ENCODE results near the gene SIPA1L3. TPM values are rescaled to one million over a fixed set of nuclear protein-coding genes. Genes with fewer than 3 reads are reported as not detected.
A peak's percentile ranks its signal among the peaks of the same experiment; 100 is the strongest.
"Not testable (repeated sequence)": the region's sequence is repeated elsewhere in the genome, so short reads cannot be mapped to it uniquely, and the experiment has no call there.

SIPA1L3 gene
- total RNA-seq, 1 experiment from 2014 or later, result 4.4 TPM

- no peak for DNase-seq (ENCODE audit: low read depth, low spot score)
- in situ Hi-C loops (cut with HindIII; ENCODE audit: low pct_unique_long_range_greater_than_20kb, low sequenced_read_pairs), result no loop called here
Observed at GRCh38 chr19:38228491-38229439, 321.8 kb downstream of the SIPA1L3 start.

DNA sequence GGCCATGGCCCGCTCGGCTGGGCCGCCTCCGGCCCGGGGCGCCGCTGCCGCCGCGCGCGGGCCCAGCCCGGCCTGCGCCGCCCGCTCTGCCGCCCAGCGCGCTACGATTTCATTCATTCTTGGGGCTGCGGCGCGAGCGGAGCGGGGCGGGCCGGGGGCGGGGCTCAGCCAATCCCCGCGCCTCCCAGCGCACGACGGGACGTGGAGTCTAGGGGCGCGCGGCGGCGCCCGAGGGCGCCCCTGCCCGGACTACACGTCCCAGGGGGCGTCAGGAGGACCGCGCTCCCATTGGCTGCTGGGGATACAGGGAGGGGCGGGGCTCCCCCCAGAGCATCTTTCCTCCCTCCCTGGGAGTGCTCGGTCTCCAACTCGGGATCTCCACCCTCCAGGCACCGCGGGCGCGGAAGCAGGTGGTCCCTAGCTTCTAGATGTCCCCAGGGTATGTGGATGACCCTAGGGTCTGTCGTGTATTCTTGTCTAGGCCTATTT lies 322.6 kb downstream of the SIPA1L3 start:
- in situ Hi-C loops (cut with HindIII; ENCODE audit: low pct_unique_long_range_greater_than_20kb, low sequenced_read_pairs), result no loop called here
- peak; percentile 62 for DNase-seq (ENCODE audit: low read depth, low spot score)

GRCh38 chr19:38230506-38231133 lies 323.6 kb downstream of the SIPA1L3 start:
- in situ Hi-C loops (cut with HindIII; ENCODE audit: low pct_unique_long_range_greater_than_20kb, low sequenced_read_pairs); DNase-seq (ENCODE audit: low read depth, low spot score): not testable (repeated sequence)

GRCh38 chr19:38231918-38232317 lies 324.9 kb downstream of the SIPA1L3 start:
- no peak for DNase-seq (ENCODE audit: low read depth, low spot score)
- in situ Hi-C loops (cut with HindIII; ENCODE audit: low pct_unique_long_range_greater_than_20kb, low sequenced_read_pairs), result no loop called here

GRCh38 chr19:38233740-38234251 lies 326.8 kb downstream of the SIPA1L3 start:
- in situ Hi-C loops (cut with HindIII; ENCODE audit: low pct_unique_long_range_greater_than_20kb, low sequenced_read_pairs), result no loop called here
- peak; percentile 80 for DNase-seq (ENCODE audit: low read depth, low spot score)

GRCh38 chr19:38234615-38235014 lies 327.6 kb downstream of the SIPA1L3 start:
- in situ Hi-C loops (cut with HindIII; ENCODE audit: low pct_unique_long_range_greater_than_20kb, low sequenced_read_pairs), result no loop called here
- no peak for DNase-seq (ENCODE audit: low read depth, low spot score)

GRCh38 chr19:38239816-38240215 lies 332.8 kb downstream of the SIPA1L3 start:
- no peak for DNase-seq (ENCODE audit: low read depth, low spot score)
- in situ Hi-C loops (cut with HindIII; ENCODE audit: low pct_unique_long_range_greater_than_20kb, low sequenced_read_pairs), result no loop called here

GRCh38 chr19:38243279-38243673 lies 336.3 kb downstream of the SIPA1L3 start:
- in situ Hi-C loops (cut with HindIII; ENCODE audit: low pct_unique_long_range_greater_than_20kb, low sequenced_read_pairs), result no loop called here

GRCh38 chr19:38245826-38246498 lies 339.0 kb downstream of the SIPA1L3 start:
- DNase-seq (ENCODE audit: low read depth, low spot score), result no peak
- in situ Hi-C loops (cut with HindIII; ENCODE audit: low pct_unique_long_range_greater_than_20kb, low sequenced_read_pairs), result no loop called here

More at GRCh38 chr19:38243279-38243673, 336.3 kb downstream of the SIPA1L3 start:
- DNase-seq (ENCODE audit: low read depth, low spot score), result no peak

- in situ Hi-C loops (cut with HindIII; ENCODE audit: low pct_unique_long_range_greater_than_20kb, low sequenced_read_pairs), result no loop called here
- DNase-seq (ENCODE audit: low read depth, low spot score), result no peak
Observed at GRCh38 chr19:38247126-38247525, 340.1 kb downstream of the SIPA1L3 start.

GRCh38 chr19:38247734-38248268 lies 340.8 kb downstream of the SIPA1L3 start:
- in situ Hi-C loops (cut with HindIII; ENCODE audit: low pct_unique_long_range_greater_than_20kb, low sequenced_read_pairs), result no loop called here
- DNase-seq (ENCODE audit: low read depth, low spot score), result no peak

DNA sequence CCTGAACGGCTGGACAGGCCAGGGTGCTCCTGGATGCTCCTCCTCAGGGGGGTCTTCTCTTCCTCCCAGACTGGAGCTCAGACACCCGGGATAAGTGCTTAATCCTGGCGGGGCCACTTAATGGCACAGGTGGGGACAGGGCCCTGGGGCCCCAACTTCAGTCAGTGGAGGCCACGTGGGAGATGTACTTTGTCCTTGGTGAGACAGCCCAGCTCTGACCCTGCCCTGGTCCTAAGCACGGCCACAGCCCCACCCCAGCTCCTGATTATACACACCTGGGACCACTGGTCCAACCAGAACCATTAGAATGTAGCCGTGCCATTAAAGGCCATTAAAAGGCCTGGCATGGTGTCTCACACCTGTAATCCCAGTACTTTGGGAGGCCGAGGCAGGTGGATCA lies 341.4 kb downstream of the SIPA1L3 start:
- DNase-seq (ENCODE audit: low read depth, low spot score), result no peak
- in situ Hi-C loops (cut with HindIII; ENCODE audit: low pct_unique_long_range_greater_than_20kb, low sequenced_read_pairs), result no loop called here

DNA sequence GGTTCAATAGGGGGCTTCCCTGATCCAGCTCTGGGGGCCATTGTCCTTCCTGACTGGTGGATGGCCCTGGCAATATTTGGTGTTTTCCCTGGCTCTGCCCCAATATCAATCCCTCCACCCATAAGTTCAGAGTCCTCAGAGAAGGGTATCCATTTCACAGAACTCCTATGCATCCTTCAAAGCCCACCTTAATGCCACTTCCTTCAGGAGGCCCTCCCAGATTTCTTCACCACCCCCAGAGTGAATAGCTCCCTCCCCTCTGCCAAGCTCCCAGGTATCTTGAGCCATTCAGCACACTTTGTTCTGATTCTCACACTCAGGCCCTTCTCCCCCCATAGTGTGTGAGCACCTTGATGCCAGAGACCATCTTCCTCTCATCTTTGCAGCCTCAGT lies 343.4 kb downstream of the SIPA1L3 start:
- in situ Hi-C loops (cut with HindIII; ENCODE audit: low pct_unique_long_range_greater_than_20kb, low sequenced_read_pairs), result no loop called here
- DNase-seq (ENCODE audit: low read depth, low spot score), result no peak

DNA sequence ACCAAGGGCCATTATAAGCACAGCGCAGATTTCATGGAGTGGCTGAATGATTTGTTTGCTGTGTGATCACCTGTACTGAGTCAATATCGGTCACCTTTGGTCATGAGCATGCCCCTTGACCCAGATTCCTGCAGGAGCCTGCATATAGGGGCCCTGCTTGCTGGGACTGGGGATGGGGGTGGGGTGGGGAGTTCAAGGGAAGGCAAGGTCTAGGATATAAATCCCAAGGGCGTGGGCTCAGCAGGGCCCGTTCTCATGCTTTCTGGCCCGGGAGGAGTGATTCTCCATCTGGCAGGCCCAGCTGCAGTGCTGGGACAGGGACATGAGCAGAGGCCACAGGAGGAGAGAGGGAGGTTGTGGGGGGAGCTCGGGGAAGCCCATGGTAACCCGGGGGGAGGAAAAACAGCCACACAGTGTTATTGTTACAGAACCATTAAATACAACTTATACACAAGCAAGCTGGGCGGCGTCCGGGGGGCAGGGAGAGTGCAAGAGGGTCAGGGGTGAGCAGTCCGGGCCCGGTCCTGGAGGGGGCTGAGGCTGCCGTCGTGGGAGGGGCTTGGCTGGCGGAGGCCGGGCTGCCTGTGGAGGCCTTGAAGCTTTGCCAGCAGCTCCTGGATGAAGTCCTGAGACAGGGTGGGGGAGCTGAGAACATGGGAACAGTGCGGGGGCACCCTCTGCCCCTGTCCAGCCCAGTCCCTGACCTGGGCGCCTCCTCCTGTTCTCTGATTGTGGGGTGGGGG lies 344.0 kb downstream of the SIPA1L3 start:
- DNase-seq (ENCODE audit: low read depth, low spot score), result no peak
- in situ Hi-C loops (cut with HindIII; ENCODE audit: low pct_unique_long_range_greater_than_20kb, low sequenced_read_pairs), result no loop called here

DNA sequence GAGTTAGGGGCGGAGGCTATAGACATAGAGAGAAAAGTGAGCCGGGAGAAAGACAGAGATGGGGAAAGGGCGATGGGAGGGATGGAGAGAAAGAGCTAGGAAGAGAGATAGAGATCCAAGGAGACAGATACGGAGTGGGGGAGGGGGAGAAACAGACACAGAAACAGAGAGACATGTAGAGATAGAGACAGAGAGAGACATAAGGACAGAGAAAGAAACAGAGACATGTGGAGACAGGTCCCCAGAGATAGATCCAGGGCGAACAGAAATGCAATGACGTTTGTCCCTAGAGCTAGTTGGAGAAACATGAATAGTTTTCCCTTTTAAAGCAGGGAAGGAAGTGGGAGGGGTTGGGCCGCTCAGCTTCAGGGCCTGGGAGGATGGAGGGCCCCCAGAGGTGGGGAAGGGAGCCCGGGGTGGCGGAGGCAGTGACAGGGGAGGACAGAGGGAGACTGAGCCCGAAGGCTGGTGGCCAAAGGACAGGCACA lies 344.6 kb downstream of the SIPA1L3 start:
- no peak for DNase-seq (ENCODE audit: low read depth, low spot score)
- in situ Hi-C loops (cut with HindIII; ENCODE audit: low pct_unique_long_range_greater_than_20kb, low sequenced_read_pairs), result no loop called here

GRCh38 chr19:38252385-38252784 lies 345.4 kb downstream of the SIPA1L3 start:
- in situ Hi-C loops (cut with HindIII; ENCODE audit: low pct_unique_long_range_greater_than_20kb, low sequenced_read_pairs), result no loop called here

More at GRCh38 chr19:38252385-38252784, 345.4 kb downstream of the SIPA1L3 start:
- DNase-seq (ENCODE audit: low read depth, low spot score), result no peak
